Measurements from ENCODE around the gene FNDC8.

DNA sequence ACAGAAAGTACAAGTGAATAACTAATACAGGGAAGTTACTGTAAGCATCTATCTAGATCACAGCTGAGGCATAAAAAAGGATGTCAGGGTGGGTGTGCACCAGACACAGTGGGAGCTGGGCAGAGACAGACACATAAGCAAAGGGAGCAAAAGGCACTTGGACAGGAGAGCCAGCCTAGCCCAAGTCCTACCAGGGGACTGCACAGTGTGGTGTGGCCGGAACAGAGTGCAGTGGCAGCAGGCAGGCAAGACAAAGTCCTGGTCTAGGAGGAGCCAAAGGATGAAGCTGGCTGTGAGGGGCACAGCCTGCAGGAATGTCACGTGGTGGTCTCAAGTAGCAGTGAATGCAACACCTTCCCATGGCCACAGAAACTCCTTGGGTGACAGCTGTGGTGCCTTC lies 23.6 kb upstream of the FNDC8 start:
- TF ChIP-seq, protein P1, sequence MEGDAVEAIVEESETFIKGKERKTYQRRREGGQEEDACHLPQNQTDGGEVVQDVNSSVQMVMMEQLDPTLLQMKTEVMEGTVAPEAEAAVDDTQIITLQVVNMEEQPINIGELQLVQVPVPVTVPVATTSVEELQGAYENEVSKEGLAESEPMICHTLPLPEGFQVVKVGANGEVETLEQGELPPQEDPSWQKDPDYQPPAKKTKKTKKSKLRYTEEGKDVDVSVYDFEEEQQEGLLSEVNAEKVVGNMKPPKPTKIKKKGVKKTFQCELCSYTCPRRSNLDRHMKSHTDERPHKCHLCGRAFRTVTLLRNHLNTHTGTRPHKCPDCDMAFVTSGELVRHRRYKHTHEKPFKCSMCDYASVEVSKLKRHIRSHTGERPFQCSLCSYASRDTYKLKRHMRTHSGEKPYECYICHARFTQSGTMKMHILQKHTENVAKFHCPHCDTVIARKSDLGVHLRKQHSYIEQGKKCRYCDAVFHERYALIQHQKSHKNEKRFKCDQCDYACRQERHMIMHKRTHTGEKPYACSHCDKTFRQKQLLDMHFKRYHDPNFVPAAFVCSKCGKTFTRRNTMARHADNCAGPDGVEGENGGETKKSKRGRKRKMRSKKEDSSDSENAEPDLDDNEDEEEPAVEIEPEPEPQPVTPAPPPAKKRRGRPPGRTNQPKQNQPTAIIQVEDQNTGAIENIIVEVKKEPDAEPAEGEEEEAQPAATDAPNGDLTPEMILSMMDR (IDR thresholded peaks at IDR 0.05), result no peak
- no peak for TF ChIP-seq POLR2A (IDR thresholded peaks at IDR 0.05)
